Activated T-helper 9 cell treated with anti-CD3 and anti-CD28 coated beads, Interleukin-2, amount 50 U/mL, for 16 hours (primary cell): Measurements from ENCODE around the gene SYP.
"Not testable (repeated sequence)": the region's sequence is repeated elsewhere in the genome, so short reads cannot be mapped to it uniquely, and the experiment has no call there.

Source experiments
- DNase-seq: peaks from one replicate; pipeline ENCODE4 v3.0.0-alpha.2; 2020; ENCODE audit warnings: low read depth

The SYP gene

DNA sequence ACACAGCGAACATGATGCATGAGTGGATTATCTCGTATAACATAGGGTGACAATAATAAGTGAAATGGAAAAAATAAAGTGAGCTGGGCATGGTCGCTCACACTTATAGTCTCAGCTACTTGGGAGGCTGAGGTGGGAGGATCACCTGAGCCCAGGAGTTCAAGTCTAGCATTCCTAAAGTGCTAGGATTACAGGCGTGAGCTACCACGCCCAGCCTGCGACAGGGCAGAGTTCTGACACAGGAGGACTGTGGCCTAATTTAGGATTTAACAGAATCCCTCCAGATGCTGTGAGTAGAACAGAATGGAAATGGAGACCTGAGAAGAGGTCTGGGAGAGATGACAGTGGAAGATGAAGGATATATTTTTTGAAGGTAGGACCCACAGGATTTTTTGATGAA is 10.4 kb downstream of the SYP start:
- no peak for DNase-seq

DNA sequence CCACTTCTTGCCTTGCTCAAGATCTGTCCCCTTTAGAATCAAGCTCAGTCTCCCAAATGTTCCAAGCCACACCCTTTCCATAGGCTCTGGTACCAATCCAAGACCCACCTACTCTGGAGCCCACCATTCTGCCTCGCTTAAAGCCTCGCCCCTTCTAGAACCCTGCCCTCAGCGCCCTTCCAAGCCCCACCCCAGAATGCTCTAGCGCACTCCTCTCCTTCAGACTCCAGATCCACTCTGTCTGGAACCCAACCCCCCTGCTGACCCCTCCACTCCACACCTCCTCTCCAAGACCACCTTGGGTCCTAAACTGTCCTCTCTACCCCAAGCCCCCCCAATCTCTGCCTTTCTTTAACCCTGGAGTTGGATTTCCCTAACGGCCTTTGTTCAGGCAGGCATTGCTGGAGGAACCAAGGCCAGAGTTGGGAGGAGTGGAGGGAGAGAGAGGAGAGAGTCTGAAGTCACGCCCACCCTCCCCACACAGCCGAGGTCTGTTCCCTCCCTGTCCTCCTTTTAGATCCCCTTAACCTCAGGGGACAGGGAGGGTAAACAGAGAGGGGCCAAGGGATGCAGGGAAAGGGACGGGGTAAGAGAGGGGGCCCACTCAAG is 11.4 kb downstream of the SYP start:
- DNase-seq: no peak

DNA sequence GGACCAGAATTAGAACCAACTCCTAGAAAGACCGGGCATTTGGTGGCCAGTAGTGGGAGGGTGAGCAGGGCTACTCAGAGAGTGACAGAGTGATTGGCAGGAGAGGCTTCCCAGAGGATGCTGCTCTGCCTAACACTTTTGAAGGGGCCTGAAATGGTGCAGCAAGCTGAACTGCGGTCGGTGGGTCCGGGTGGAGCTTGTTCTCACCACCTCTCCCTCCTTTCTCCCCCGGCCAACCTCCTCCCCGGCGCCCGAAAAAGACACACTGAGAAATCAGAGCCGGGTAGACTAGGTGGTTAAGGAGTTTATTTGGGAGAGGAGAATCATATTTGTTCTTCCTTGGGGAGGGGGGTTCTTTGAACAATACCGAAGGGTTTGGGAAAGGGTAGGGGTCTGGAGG is 12.5 kb downstream of the SYP start:
- DNase-seq: no peak

DNA sequence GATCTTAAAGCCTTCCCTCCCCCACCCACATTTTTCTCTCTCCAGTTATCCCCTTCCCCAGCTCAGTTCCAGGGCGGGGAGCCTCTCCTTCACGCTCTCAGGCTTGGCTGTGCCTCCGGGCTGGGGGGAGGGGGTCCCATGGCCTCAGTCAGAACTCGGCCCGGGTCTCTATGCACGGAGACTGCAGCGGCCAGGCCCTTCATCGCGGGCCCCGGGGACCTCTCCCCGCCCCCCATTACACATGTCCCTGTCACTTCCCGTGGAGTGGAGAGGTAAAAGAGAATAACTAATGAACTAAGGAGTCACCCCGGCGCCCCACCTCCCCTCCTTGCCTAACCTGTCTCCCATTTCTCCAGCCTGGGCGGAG is 13.0 kb downstream of the SYP start:
- DNase-seq: no peak

GRCh38 chrX:49186125-49187027 is 13.6 kb downstream of the SYP start, which contains the start of gene PRICKLE3:
Gene PRICKLE3, minus strand, starts transcription at chrX:49186373. Its CDS starts 76 bp downstream, at chrX:49186297.
- peak; percentile 65 for DNase-seq

- no peak for DNase-seq
Measured at GRCh38 chrX:49184294-49185281, 15.4 kb downstream of the SYP start.

DNA sequence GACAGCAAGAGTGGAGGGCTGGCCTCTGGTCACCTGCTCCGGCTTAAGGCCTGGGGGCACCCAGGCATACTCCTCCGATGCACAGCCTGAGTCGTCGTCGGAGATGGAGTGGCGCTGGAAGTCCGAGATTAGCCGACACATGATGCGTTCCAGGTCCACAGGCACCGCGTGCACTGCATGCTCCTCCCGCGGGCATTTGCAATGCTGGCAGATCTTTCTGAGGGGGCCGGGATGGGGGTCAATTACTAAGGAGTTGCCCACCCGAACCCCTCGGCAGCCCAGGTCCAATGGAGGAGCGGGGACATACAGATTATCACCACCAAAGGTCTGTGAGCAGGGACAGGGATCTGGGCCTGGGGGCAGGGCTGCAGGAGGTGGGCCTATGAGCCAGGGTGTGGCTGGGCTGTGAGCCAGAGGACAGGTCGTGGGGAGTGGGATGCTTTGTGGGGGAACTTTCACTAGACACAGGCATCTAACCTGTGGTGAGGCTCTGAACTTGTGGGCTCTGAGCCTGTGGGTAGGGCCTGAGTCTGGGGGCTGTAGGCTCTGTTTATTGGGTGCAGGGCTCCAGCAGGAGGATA is 16.2 kb downstream of the SYP start:
- DNase-seq: no peak

- no peak for DNase-seq
Measured at GRCh38 chrX:49179358-49179757, 20.6 kb downstream of the SYP start.

DNA sequence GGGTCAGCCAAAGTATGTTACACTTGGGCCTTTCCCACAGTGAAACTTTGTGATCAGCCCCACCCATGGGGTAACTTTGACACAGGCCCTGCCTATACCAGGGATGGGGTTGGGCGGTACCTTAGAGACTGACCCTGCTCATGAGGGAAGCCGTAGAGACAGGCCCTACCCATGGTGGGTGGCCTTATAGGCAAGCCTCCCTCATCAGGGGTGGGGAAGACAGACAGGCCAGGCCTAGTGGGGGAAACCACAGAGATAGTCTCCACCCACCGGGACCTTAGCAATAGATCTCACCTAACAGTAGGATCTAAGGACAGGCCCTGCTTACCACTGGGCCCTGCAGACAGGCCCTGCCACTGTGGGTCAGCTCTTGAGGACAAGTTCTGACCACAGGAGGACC is 21.5 kb downstream of the SYP start:
- DNase-seq: no peak

- DNase-seq: no peak
Measured at GRCh38 chrX:49177873-49178480, 22.0 kb downstream of the SYP start.

- no peak for DNase-seq
Measured at GRCh38 chrX:49177338-49177833, 22.6 kb downstream of the SYP start.

- DNase-seq: no peak
Measured at GRCh38 chrX:49176421-49177326, 23.3 kb downstream of the SYP start.

- DNase-seq: no peak
Measured at GRCh38 chrX:49175435-49176274, 24.3 kb downstream of the SYP start.

- no peak for DNase-seq
Measured at GRCh38 chrX:49174723-49175122, 25.3 kb downstream of the SYP start.

DNA sequence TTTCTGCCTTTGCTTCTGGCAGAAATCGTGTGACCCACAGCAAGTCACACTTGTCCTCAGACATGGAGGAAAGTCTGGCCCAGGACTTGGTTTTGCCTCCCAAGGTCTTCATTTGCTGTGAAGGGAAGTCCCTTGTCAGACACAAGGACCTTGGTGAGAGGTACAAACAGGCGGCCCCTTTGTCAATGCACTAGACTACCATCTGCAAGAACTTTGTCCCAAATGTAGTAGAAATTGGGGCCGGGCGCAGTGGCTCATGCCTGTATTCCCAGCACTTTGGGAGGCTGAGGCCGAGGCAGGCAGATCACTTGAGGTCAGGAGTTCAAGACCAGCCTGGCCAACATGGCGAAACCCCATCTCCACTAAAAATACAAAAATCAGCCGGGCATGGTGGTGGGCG is 26.4 kb downstream of the SYP start:
- DNase-seq: not testable (repeated sequence)

GRCh38 chrX:49172280-49172780 is 27.7 kb downstream of the SYP start:
- DNase-seq: peak; percentile 51

DNA sequence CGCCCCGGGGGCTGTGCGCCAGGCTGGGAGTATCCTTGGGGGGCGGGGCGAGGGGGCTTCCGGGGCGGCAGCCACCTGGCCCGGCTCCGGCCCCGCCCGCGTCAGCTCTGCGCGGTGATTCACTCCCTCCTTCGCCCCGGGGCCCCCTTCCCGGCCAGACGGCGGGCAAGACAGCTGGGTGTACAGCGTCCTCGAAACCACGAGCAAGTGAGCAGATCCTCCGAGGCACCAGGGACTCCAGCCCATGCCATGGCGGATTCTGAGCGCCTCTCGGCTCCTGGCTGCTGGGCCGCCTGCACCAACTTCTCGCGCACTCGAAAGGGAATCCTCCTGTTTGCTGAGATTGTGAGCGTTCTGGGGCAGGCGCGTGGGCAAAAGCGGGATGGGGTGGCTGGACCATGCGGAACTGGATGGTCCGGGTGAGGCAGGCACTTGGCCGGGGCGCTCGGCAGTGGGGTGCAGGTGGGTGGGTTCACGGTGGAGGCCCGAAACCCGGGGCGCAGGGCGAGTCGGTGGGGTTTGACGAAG is 28.2 kb downstream of the SYP start, which contains the start of gene PLP2:
Gene PLP2 (plus strand): TSS at position 147 of the 528 bp plus-strand sequence. CDS start 103 bp downstream, at position 250.
- peak; percentile 61 for DNase-seq

DNA sequence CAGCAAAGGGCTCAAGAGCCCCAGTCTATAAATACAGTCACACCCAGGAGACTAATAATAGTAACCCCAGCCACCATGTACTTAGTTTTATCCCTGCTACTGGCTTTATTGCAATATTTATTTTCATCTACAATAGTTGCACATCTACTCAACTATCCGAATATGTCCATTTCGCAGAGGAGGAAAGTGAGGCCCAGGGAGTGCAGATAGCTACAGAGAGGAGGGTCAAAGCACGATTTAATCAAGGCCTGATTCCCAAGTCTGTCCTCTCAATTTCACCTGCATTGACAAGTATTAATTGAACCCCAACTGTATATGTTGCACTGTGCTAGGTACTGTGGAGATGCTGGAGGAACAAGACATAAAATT is 32.3 kb downstream of the SYP start:
- no peak for DNase-seq
